HG03066 (cell line): ENCODE measurements around the gene IREB2.
A peak's percentile ranks its signal among the peaks of the same experiment; 100 is the strongest.

Experiments used
- ATAC-seq: cut with Tn5 transposase; IDR thresholded peaks from one replicate; pipeline ENCODE4 v1.9.1; 2021; ENCODE audit warnings: low read depth; ENCODE audit not compliant: unreplicated experiment

Gene IREB2

GRCh38 chr15:78540141-78540870, 102.3 kb downstream of the IREB2 start, which contains the start of gene PSMA4:
PSMA4 (plus strand) TSS chr15:78540444; CDS start chr15:78541928, 1,484 bp downstream.
- ATAC-seq = peak; percentile 79

- ATAC-seq = no peak
Observed at GRCh38 chr15:78540871-78541743, 103.1 kb downstream of the IREB2 start.

- ATAC-seq = no peak
Observed at GRCh38 chr15:78541744-78542034, 103.7 kb downstream of the IREB2 start.

- ATAC-seq = no peak
Observed at GRCh38 chr15:78542647-78543046, 104.6 kb downstream of the IREB2 start.

- no peak for ATAC-seq
Observed at GRCh38 chr15:78550194-78550593, 112.2 kb downstream of the IREB2 start.

- no peak for ATAC-seq
Observed at GRCh38 chr15:78550815-78551214, 112.8 kb downstream of the IREB2 start.
